Measurements from ENCODE around the gene ABHD17A.
A peak's percentile ranks its signal among the peaks of the same experiment; 100 is the strongest.

ABHD17A gene

GRCh38 chr19:1862424-1863327 is 22.6 kb downstream of the ABHD17A start:
- DNase-seq = peak; percentile 69

GRCh38 chr19:1862068-1862423 is 23.2 kb downstream of the ABHD17A start:
- DNase-seq = no peak

- DNase-seq = no peak
Observed at GRCh38 chr19:1861599-1862031, 23.7 kb downstream of the ABHD17A start.

- DNase-seq = no peak
Observed at GRCh38 chr19:1860821-1861598, 24.3 kb downstream of the ABHD17A start.

GRCh38 chr19:1860042-1860775 is 25.1 kb downstream of the ABHD17A start:
- DNase-seq = peak; percentile 64

GRCh38 chr19:1859331-1859781 is 25.9 kb downstream of the ABHD17A start:
- no peak for DNase-seq

GRCh38 chr19:1858412-1859081 is 26.7 kb downstream of the ABHD17A start:
- no peak for DNase-seq

GRCh38 chr19:1857648-1858326 is 27.5 kb downstream of the ABHD17A start:
- no peak for DNase-seq

- DNase-seq = no peak
Observed at GRCh38 chr19:1856698-1857603, 28.3 kb downstream of the ABHD17A start.

- no peak for DNase-seq
Observed at GRCh38 chr19:1856345-1856697, 29.0 kb downstream of the ABHD17A start.

- no peak for DNase-seq
Observed at GRCh38 chr19:1855828-1856255, 29.5 kb downstream of the ABHD17A start.

- peak; percentile 60 for DNase-seq
Observed at GRCh38 chr19:1855040-1855827, 30.1 kb downstream of the ABHD17A start.

GRCh38 chr19:1854542-1855039 is 30.7 kb downstream of the ABHD17A start:
- DNase-seq = no peak

GRCh38 chr19:1854039-1854541 is 31.2 kb downstream of the ABHD17A start:
- DNase-seq = no peak

- peak; percentile 85 for DNase-seq
Observed at GRCh38 chr19:1853295-1854038, 31.8 kb downstream of the ABHD17A start.

- DNase-seq = no peak
Observed at GRCh38 chr19:1852581-1853128, 32.6 kb downstream of the ABHD17A start.

GRCh38 chr19:1851654-1852580 is 33.4 kb downstream of the ABHD17A start:
- no peak for DNase-seq
